Measurements from ENCODE around the gene PYROXD2.

PYROXD2 gene

GRCh38 chr10:98433881-98434732, 19.1 kb upstream of the PYROXD2 start:
- no peak for DNase-seq (ENCODE audit: low read depth)

GRCh38 chr10:98433371-98433770, 18.4 kb upstream of the PYROXD2 start:
- DNase-seq (ENCODE audit: low read depth), result no peak

GRCh38 chr10:98432330-98432729, 17.3 kb upstream of the PYROXD2 start:
- DNase-seq (ENCODE audit: low read depth), result no peak

- no peak for DNase-seq (ENCODE audit: low read depth)
These were observed 16.0 kb upstream of the PYROXD2 start for GRCh38 chr10:98431016-98431415.

GRCh38 chr10:98430427-98430826, 15.4 kb upstream of the PYROXD2 start:
- DNase-seq (ENCODE audit: low read depth), result no peak

- no peak for DNase-seq (ENCODE audit: low read depth)
These were observed 14.5 kb upstream of the PYROXD2 start for GRCh38 chr10:98429320-98430072.

- DNase-seq (ENCODE audit: low read depth), result no peak
These were observed 12.1 kb upstream of the PYROXD2 start for GRCh38 chr10:98427011-98427515.

GRCh38 chr10:98425511-98426352, 10.8 kb upstream of the PYROXD2 start:
- peak; percentile 67 for DNase-seq (ENCODE audit: low read depth)

- DNase-seq (ENCODE audit: low read depth), result no peak
These were observed 9.6 kb upstream of the PYROXD2 start for GRCh38 chr10:98424295-98425254.

GRCh38 chr10:98423691-98424120, 8.7 kb upstream of the PYROXD2 start:
- DNase-seq (ENCODE audit: low read depth), result no peak

- no peak for DNase-seq (ENCODE audit: low read depth)
These were observed 7.2 kb upstream of the PYROXD2 start for GRCh38 chr10:98422182-98422581.

GRCh38 chr10:98420786-98421185, 5.8 kb upstream of the PYROXD2 start:
- no peak for DNase-seq (ENCODE audit: low read depth)

- DNase-seq (ENCODE audit: low read depth), result no peak
These were observed 4.7 kb upstream of the PYROXD2 start for GRCh38 chr10:98419469-98420261.

GRCh38 chr10:98418665-98419468, 3.9 kb upstream of the PYROXD2 start:
- no peak for DNase-seq (ENCODE audit: low read depth)

GRCh38 chr10:98417973-98418664, 3.1 kb upstream of the PYROXD2 start:
- no peak for DNase-seq (ENCODE audit: low read depth)

GRCh38 chr10:98417481-98417959, 2.5 kb upstream of the PYROXD2 start:
- DNase-seq (ENCODE audit: low read depth), result no peak

- DNase-seq (ENCODE audit: low read depth), result peak; percentile 35
These were observed 1.8 kb upstream of the PYROXD2 start for GRCh38 chr10:98416606-98417388.

GRCh38 chr10:98415731-98416119, 743 bp upstream of the PYROXD2 start:
- DNase-seq (ENCODE audit: low read depth), result no peak

All from CMK (cell line).